Stimulated activated effector memory CD8-positive, alpha-beta T cell treated with anti-CD3 and anti-CD28 coated beads, Interleukin-12 subunit alpha, Interleukin-12 subunit beta, amount 100 ng/mL, for 72 hours (primary cell): ENCODE data around the gene RAB4A.

Source experiments
- ATAC-seq: fragments of 150-1000 bp; cut with Tn5 transposase; 2 replicates; pipeline ENCODE4 v1.10.0; 2021
- DNase-seq, 2 donors: peaks; one replicate each; pipeline ENCODE4 v3.0.0; 2021 to 2022; ENCODE audit warnings: low spot score in 2 of 2
- H3K27ac Mint-ChIP-seq: one replicate; pipeline ENCODE4 v1.8.0; 2022; ENCODE audit warnings: mild to moderate bottlenecking, mixed read lengths
- H3K36me3 Mint-ChIP-seq: one replicate; pipeline ENCODE4 v1.8.0; 2022; ENCODE audit warnings: mild to moderate bottlenecking, mixed read lengths
- H3K4me1 Mint-ChIP-seq: one replicate; pipeline ENCODE4 v1.8.0; 2022; ENCODE audit warnings: mixed read lengths
- H3K4me3 Mint-ChIP-seq: one replicate; pipeline ENCODE4 v1.8.0; 2022; ENCODE audit warnings: mild to moderate bottlenecking, mixed read lengths
- H3K9me3 Mint-ChIP-seq: one replicate; pipeline ENCODE4 v1.8.0; 2022; ENCODE audit warnings: mixed read lengths

The RAB4A gene

GRCh38 chr1:229254910-229255541 is 15.9 kb upstream of the RAB4A start:
- DNase-seq = no peak
- Mint-ChIP-seq H3K27ac (no peak overlapping the region), H3K36me3 (no peaks in the 10 kb centered on the region), H3K4me3 (no peak overlapping the region), H3K4me1 (peaks cover 40% of the 10 kb centered on the region), H3K9me3 (no peaks in the 10 kb centered on the region)
- ATAC-seq = peak; percentile 46

GRCh38 chr1:229258031-229258756 is 12.7 kb upstream of the RAB4A start:
- Mint-ChIP-seq H3K4me3 (no peak overlapping the region), H3K9me3 (no peaks in the 10 kb centered on the region), H3K36me3 (no peaks in the 10 kb centered on the region), H3K27ac (peak overlapping the region; percentile 34), H3K4me1 (peaks cover 30% of the 10 kb centered on the region)
- peak; percentile 26 to 62 for DNase-seq
- peak; percentile 66 for ATAC-seq

GRCh38 chr1:229258757-229259060 is 12.2 kb upstream of the RAB4A start:
- DNase-seq (no peak), ATAC-seq (no peak)
- Mint-ChIP-seq H3K4me1 (peaks cover 25% of the 10 kb centered on the region), H3K9me3 (no peaks in the 10 kb centered on the region), H3K27ac (peak overlapping the region; percentile 34), H3K4me3 (no peak overlapping the region), H3K36me3 (no peaks in the 10 kb centered on the region)

- Mint-ChIP-seq H3K27ac (no peak overlapping the region), H3K4me1 (peaks cover 15% of the 10 kb centered on the region), H3K9me3 (no peaks in the 10 kb centered on the region), H3K36me3 (no peaks in the 10 kb centered on the region), H3K4me3 (no peak overlapping the region)
- no peak for ATAC-seq
- no peak for DNase-seq
These were observed 10.6 kb upstream of the RAB4A start for GRCh38 chr1:229260297-229260696.

GRCh38 chr1:229262239-229262638 is 8.7 kb upstream of the RAB4A start:
- peaks cover 18% of the 10 kb centered on the region for H3K4me1 Mint-ChIP-seq
- H3K27ac Mint-ChIP-seq = no peak overlapping the region
- ATAC-seq = no peak
- no peaks in the 10 kb centered on the region for H3K36me3 Mint-ChIP-seq
- peaks cover 2% of the 10 kb centered on the region for H3K9me3 Mint-ChIP-seq
- no peak overlapping the region for H3K4me3 Mint-ChIP-seq
- no peak for DNase-seq

GRCh38 chr1:229263254-229263653 is 7.7 kb upstream of the RAB4A start:
- H3K4me1 Mint-ChIP-seq = peaks cover 12% of the 10 kb centered on the region
- no peak overlapping the region for H3K27ac Mint-ChIP-seq
- peaks cover 2% of the 10 kb centered on the region for H3K9me3 Mint-ChIP-seq
- ATAC-seq (no peak), DNase-seq (no peak)
- H3K36me3 Mint-ChIP-seq = no peaks in the 10 kb centered on the region
- no peak overlapping the region for H3K4me3 Mint-ChIP-seq

GRCh38 chr1:229264068-229264467 is 6.8 kb upstream of the RAB4A start:
- H3K4me3 Mint-ChIP-seq = no peak overlapping the region
- peaks cover 6% of the 10 kb centered on the region for H3K4me1 Mint-ChIP-seq
- peaks cover 2% of the 10 kb centered on the region for H3K9me3 Mint-ChIP-seq
- H3K36me3 Mint-ChIP-seq = no peaks in the 10 kb centered on the region
- no peak for ATAC-seq
- H3K27ac Mint-ChIP-seq = peak overlapping the region; percentile 23
- no peak for DNase-seq

GRCh38 chr1:229264487-229264886 is 6.4 kb upstream of the RAB4A start:
- H3K4me3 Mint-ChIP-seq = no peak overlapping the region
- H3K27ac Mint-ChIP-seq = peak overlapping the region; percentile 23
- DNase-seq = no peak
- H3K36me3 Mint-ChIP-seq = no peaks in the 10 kb centered on the region
- H3K9me3 Mint-ChIP-seq = peaks cover 2% of the 10 kb centered on the region
- peaks cover 6% of the 10 kb centered on the region for H3K4me1 Mint-ChIP-seq
- ATAC-seq = no peak

- ATAC-seq (no peak), DNase-seq (no peak)
- Mint-ChIP-seq H3K4me3 (no peak overlapping the region), H3K27ac (no peak overlapping the region), H3K9me3 (peaks cover 2% of the 10 kb centered on the region), H3K4me1 (peaks cover 6% of the 10 kb centered on the region), H3K36me3 (no peaks in the 10 kb centered on the region)
These were observed 4.6 kb upstream of the RAB4A start for GRCh38 chr1:229266274-229266673.

GRCh38 chr1:229266832-229267500 is 3.9 kb upstream of the RAB4A start:
- Mint-ChIP-seq H3K4me1 (peaks cover 12% of the 10 kb centered on the region), H3K9me3 (peaks cover 2% of the 10 kb centered on the region), H3K27ac (no peak overlapping the region), H3K36me3 (no peaks in the 10 kb centered on the region), H3K4me3 (no peak overlapping the region)
- DNase-seq (no peak), ATAC-seq (peak; percentile 31)

- Mint-ChIP-seq H3K36me3 (no peaks in the 10 kb centered on the region), H3K27ac (no peak overlapping the region), H3K4me1 (peaks cover 24% of the 10 kb centered on the region), H3K9me3 (peaks cover 2% of the 10 kb centered on the region), H3K4me3 (no peak overlapping the region)
- DNase-seq (no peak), ATAC-seq (no peak)
These were observed 2.4 kb upstream of the RAB4A start for GRCh38 chr1:229268505-229268904.

- H3K27ac Mint-ChIP-seq = peak overlapping the region; percentile 91
- DNase-seq (no peak), ATAC-seq (peak; percentile 81)
- H3K4me1 Mint-ChIP-seq = peaks cover 35% of the 10 kb centered on the region
- H3K36me3 Mint-ChIP-seq = no peaks in the 10 kb centered on the region
- peak overlapping the region; percentile 89 for H3K4me3 Mint-ChIP-seq
- H3K9me3 Mint-ChIP-seq = peaks cover 2% of the 10 kb centered on the region
These were observed 693 bp downstream of the RAB4A start for GRCh38 chr1:229271448-229272159.

GRCh38 chr1:229272164-229273158 is 1.6 kb downstream of the RAB4A start:
- Mint-ChIP-seq H3K9me3 (no peaks in the 10 kb centered on the region), H3K27ac (peak overlapping the region; percentile 91), H3K36me3 (no peaks in the 10 kb centered on the region), H3K4me1 (peaks cover 30% of the 10 kb centered on the region), H3K4me3 (peak overlapping the region; percentile 89)
- no peak for ATAC-seq
- no peak for DNase-seq

GRCh38 chr1:229273507-229274232 is 2.8 kb downstream of the RAB4A start:
- no peak for ATAC-seq
- Mint-ChIP-seq H3K9me3 (no peaks in the 10 kb centered on the region), H3K4me3 (no peak overlapping the region), H3K27ac (no peak overlapping the region), H3K36me3 (no peaks in the 10 kb centered on the region), H3K4me1 (peaks cover 30% of the 10 kb centered on the region)
- no peak for DNase-seq
